Tibial artery (tissue), 4 donors: Measurements from ENCODE around the gene PDGFD.

Experiments
- DNase-seq, 2 donors: peaks; one replicate each; pipeline ENCODE4 v3.0.0-alpha.2; 2019
- H3K27ac ChIP-seq, 2 donors: fragments of 200-600 bp; sonication (generic) in 1 of 2; 1 replicate in 1 of 2; 2 replicates in 1 of 2; pipeline ENCODE4 v1.5.1; 2018 to 2019; ENCODE audit warnings: mild to moderate bottlenecking in 1 of 2
- H3K27me3 ChIP-seq, 2 donors: fragments of 200-600 bp; sonication (generic) in 1 of 2; one replicate each; pipeline versions ENCODE4 v1.5.1 to v1.6.0; 2016 to 2019
- H3K36me3 ChIP-seq, 3 donors: fragments of 200-600 bp; sonication (generic) in 2 of 3; one replicate each; pipeline ENCODE4 v1.5.1; 2016 to 2019; ENCODE audit warnings: mild to moderate bottlenecking in 2 of 3
- H3K4me1 ChIP-seq, 4 donors: fragments of 200-600 bp; sonication (generic) in 2 of 4; 1 replicate in 3 of 4; 2 replicates in 1 of 4; pipeline ENCODE4 v1.5.1; 2016 to 2019
- H3K4me3 ChIP-seq, 2 donors: fragments of 200-600 bp; sonication (generic) in 1 of 2; 1 replicate in 1 of 2; 2 replicates in 1 of 2; pipeline ENCODE4 v1.5.1; 2018 to 2019; ENCODE audit warnings: mild to moderate bottlenecking in 2 of 2
- H3K9me3 ChIP-seq, 3 donors: fragments of 200-600 bp; sonication (generic) in 1 of 3; one replicate each; pipeline ENCODE4 v1.5.1; 2016 to 2019
- CTCF ChIP-seq, 2 experiments: fragments of 200-600 bp in 1 of 2; fragments of 450-650 bp in 1 of 2; IDR thresholded peaks; one replicate each; pipeline ENCODE4 v1.5.1; 2017 to 2019; ENCODE audit warnings: antibody characterized with exemption in 2 of 2, mild to moderate bottlenecking in 1 of 2, moderate library complexity in 1 of 2
- intact Hi-C: fragments of 100-400 bp; cut with DNase I; formaldehyde crosslinking; loops from one replicate; pipeline ENCODE4 v1.15.0; 2023; ENCODE audit warnings: low total_unique reads

Gene PDGFD

GRCh38 chr11:103929170-103929903, 234.6 kb downstream of the PDGFD start:
- intact Hi-C loops, result no loop called here
- no peak for TF ChIP-seq CTCF (IDR thresholded peaks at IDR 0.05)
- Histone ChIP-seq H3K36me3 (no peaks in the 10 kb centered on the region), H3K4me1 (no peaks in the 10 kb centered on the region), H3K27me3 (no peaks in the 10 kb centered on the region), H3K4me3 (no peak overlapping the region), H3K9me3 (no peaks in the 10 kb centered on the region), H3K27ac (no peak overlapping the region)
- no peak for DNase-seq

GRCh38 chr11:103928802-103929161, 235.2 kb downstream of the PDGFD start:
- no peaks in the 10 kb centered on the region for H3K27me3 ChIP-seq
- no peaks in the 10 kb centered on the region for H3K9me3 ChIP-seq
- H3K36me3 ChIP-seq, result no peaks in the 10 kb centered on the region
- intact Hi-C loops, result no loop called here
- no peaks in the 10 kb centered on the region for H3K4me1 ChIP-seq
- H3K27ac ChIP-seq, result no peak overlapping the region
- no peak for DNase-seq
- no peak overlapping the region for H3K4me3 ChIP-seq
- TF ChIP-seq CTCF (IDR thresholded peaks at IDR 0.05), result no peak

GRCh38 chr11:103928040-103928801, 235.7 kb downstream of the PDGFD start:
- intact Hi-C loops, result no loop called here
- Histone ChIP-seq H3K27ac (no peak overlapping the region), H3K9me3 (no peaks in the 10 kb centered on the region), H3K4me1 (no peaks in the 10 kb centered on the region), H3K36me3 (no peaks in the 10 kb centered on the region), H3K27me3 (no peaks in the 10 kb centered on the region), H3K4me3 (no peak overlapping the region)
- no peak for DNase-seq
- TF ChIP-seq CTCF (IDR thresholded peaks at IDR 0.05), result no peak

- Histone ChIP-seq H3K4me3 (no peak overlapping the region), H3K27ac (no peak overlapping the region), H3K27me3 (no peaks in the 10 kb centered on the region), H3K36me3 (no peaks in the 10 kb centered on the region), H3K4me1 (no peaks in the 10 kb centered on the region), H3K9me3 (no peaks in the 10 kb centered on the region)
- DNase-seq, result no peak
- peak in 1 of 2 experiments; percentile 11 for TF ChIP-seq CTCF (IDR thresholded peaks at IDR 0.05)
- intact Hi-C loops, result no loop called here
These were observed 236.4 kb downstream of the PDGFD start for GRCh38 chr11:103927535-103927934.

GRCh38 chr11:103926990-103927389, 237.0 kb downstream of the PDGFD start:
- Histone ChIP-seq H3K9me3 (no peaks in the 10 kb centered on the region), H3K4me1 (no peaks in the 10 kb centered on the region), H3K27ac (no peak overlapping the region), H3K27me3 (no peaks in the 10 kb centered on the region), H3K36me3 (no peaks in the 10 kb centered on the region), H3K4me3 (no peak overlapping the region)
- intact Hi-C loops, result no loop called here
- no peak for TF ChIP-seq CTCF (IDR thresholded peaks at IDR 0.05)
- no peak for DNase-seq
